KG1 (cell line): ENCODE data around the gene EMX1.
"Not testable (repeated sequence)": the region's sequence is repeated elsewhere in the genome, so short reads cannot be mapped to it uniquely, and the experiment has no call there.

Experiments
- DNase-seq: peaks from one replicate; lab custom pipeline; 2025; lab: John Stamatoyannopoulos, UW

Gene EMX1

GRCh38 chr2:72900191-72900825 lies 17.0 kb upstream of the EMX1 start:
- no peak for DNase-seq

- DNase-seq: no peak
These were observed 15.9 kb upstream of the EMX1 start for GRCh38 chr2:72901426-72901825.

- not testable (repeated sequence) for DNase-seq
These were observed 9.9 kb upstream of the EMX1 start for GRCh38 chr2:72907369-72907768.

- no peak for DNase-seq
These were observed 8.6 kb upstream of the EMX1 start for GRCh38 chr2:72908741-72909140.

GRCh38 chr2:72911256-72911655 lies 6.1 kb upstream of the EMX1 start:
- no peak for DNase-seq

GRCh38 chr2:72913486-72914205 lies 3.7 kb upstream of the EMX1 start:
- DNase-seq: no peak

- no peak for DNase-seq
These were observed 3.1 kb upstream of the EMX1 start for GRCh38 chr2:72914206-72914559.

GRCh38 chr2:72914589-72915319 lies 2.6 kb upstream of the EMX1 start:
- no peak for DNase-seq

GRCh38 chr2:72915320-72915906 lies 1.9 kb upstream of the EMX1 start:
- no peak for DNase-seq

- DNase-seq: no peak
These were observed 1.2 kb upstream of the EMX1 start for GRCh38 chr2:72915907-72916742.

GRCh38 chr2:72916743-72917137 lies 579 bp upstream of the EMX1 start:
- DNase-seq: no peak

- DNase-seq: no peak
These were observed 696 bp downstream of the EMX1 start for GRCh38 chr2:72917877-72918553.

GRCh38 chr2:72919414-72920317 lies 2.3 kb downstream of the EMX1 start:
- DNase-seq: no peak

- no peak for DNase-seq
These were observed 3.2 kb downstream of the EMX1 start for GRCh38 chr2:72920318-72921087.

- no peak for DNase-seq
These were observed 4.0 kb downstream of the EMX1 start for GRCh38 chr2:72921088-72921851.

- no peak for DNase-seq
These were observed 4.5 kb downstream of the EMX1 start for GRCh38 chr2:72921853-72922252.

- no peak for DNase-seq
These were observed 6.6 kb downstream of the EMX1 start for GRCh38 chr2:72923833-72924352.
